Measurements from ENCODE around the gene IARS1. TPM values are rescaled to one million over a fixed set of nuclear protein-coding genes. Genes with fewer than 3 reads are reported as not detected.

IARS1 gene
- total RNA-seq, 1 donor from 2014 or later = 176 TPM

- no peak for DNase-seq (ENCODE audit: low spot score)
These were observed 48.3 kb downstream of the IARS1 start for GRCh38 chr9:92245005-92245797.

Other genes starting within 250 kb of the IARS1 start
- gene SPTLC1, start 178.3 kb downstream of the IARS1 start, total RNA-seq (ENCODE audit: insufficient read depth, low replicate concordance) = 90.0 TPM
- 49.6 TPM for gene NOL8, start 31.7 kb upstream of the IARS1 start, total RNA-seq (ENCODE audit: insufficient read depth, low replicate concordance)
- gene CENPP, start 32.3 kb upstream of the IARS1 start, total RNA-seq (ENCODE audit: insufficient read depth, low replicate concordance) = 8.9 TPM
- 567 TPM for gene OGN, start 110.9 kb upstream of the IARS1 start, total RNA-seq (ENCODE audit: insufficient read depth, low replicate concordance)
- 17.1 TPM for gene OMD, start 130.8 kb upstream of the IARS1 start, total RNA-seq (ENCODE audit: insufficient read depth, low replicate concordance)
- gene ASPN, start 188.8 kb upstream of the IARS1 start, total RNA-seq (ENCODE audit: insufficient read depth, low replicate concordance) = 132 TPM
- 13.5 TPM for gene ECM2, start 242.3 kb upstream of the IARS1 start, total RNA-seq (ENCODE audit: insufficient read depth, low replicate concordance)

All from umbilical cord (tissue), 2 donors.